Pulmonary artery endothelial cell (primary cell): Measurements from ENCODE around the gene VWA7. TPM values are rescaled to one million over a fixed set of nuclear protein-coding genes. Genes with fewer than 3 reads are reported as not detected.
A peak's percentile ranks its signal among the peaks of the same experiment; 100 is the strongest.
"Not testable (repeated sequence)": the region's sequence is repeated elsewhere in the genome, so short reads cannot be mapped to it uniquely, and the experiment has no call there.

ENCODE experiments used
- DNase-seq: peaks from one replicate; pipeline ENCODE4 v3.0.0-alpha.2; 2011; ENCODE audit warnings: low read depth, low spot score
- total RNA-seq: library from RNA; depleted of rRNA; stranded (reverse); fragments of >200 nt; gene quantifications from 2 replicates; pipeline ENCODE4 v1.2.3, GENCODE V29; 2014

VWA7 gene
- total RNA-seq, 1 donor from 2014 or later = under 0.01 TPM

GRCh38 chr6:31805939-31806469, 28.9 kb upstream of the VWA7 start:
- no peak for DNase-seq

GRCh38 chr6:31801031-31801927, 24.2 kb upstream of the VWA7 start:
- not testable (repeated sequence) for DNase-seq

GRCh38 chr6:31799781-31800180, 22.7 kb upstream of the VWA7 start:
- no peak for DNase-seq

DNA sequence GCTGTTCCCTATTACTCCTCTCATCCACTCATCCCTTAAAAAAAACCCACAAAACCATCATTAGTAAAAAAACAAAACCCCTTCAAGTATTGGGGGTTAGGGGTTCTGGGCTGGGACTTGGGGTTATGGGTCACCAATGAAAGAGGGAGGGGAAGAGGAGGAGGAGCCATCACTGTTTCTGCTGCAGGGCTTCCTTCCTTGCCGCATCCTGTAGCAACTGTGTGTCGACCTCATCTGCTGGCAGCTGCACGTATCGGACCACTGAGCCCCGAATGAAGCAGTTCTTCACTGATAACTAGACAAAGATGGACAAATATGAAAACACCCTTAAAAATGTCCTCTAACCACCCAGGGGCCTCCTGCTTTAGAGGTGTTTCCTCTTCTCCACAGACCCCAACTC, 20.5 kb upstream of the VWA7 start:
- no peak for DNase-seq

GRCh38 chr6:31796993-31797385, 19.9 kb upstream of the VWA7 start:
- no peak for DNase-seq

GRCh38 chr6:31795616-31796298, 18.6 kb upstream of the VWA7 start, which contains the start of gene VARS1:
VARS1 (minus strand) TSS chr6:31795752; CDS start chr6:31795217, 535 bp downstream.
- peak; percentile 54 for DNase-seq

GRCh38 chr6:31794866-31795615, 17.9 kb upstream of the VWA7 start:
- no peak for DNase-seq

DNA sequence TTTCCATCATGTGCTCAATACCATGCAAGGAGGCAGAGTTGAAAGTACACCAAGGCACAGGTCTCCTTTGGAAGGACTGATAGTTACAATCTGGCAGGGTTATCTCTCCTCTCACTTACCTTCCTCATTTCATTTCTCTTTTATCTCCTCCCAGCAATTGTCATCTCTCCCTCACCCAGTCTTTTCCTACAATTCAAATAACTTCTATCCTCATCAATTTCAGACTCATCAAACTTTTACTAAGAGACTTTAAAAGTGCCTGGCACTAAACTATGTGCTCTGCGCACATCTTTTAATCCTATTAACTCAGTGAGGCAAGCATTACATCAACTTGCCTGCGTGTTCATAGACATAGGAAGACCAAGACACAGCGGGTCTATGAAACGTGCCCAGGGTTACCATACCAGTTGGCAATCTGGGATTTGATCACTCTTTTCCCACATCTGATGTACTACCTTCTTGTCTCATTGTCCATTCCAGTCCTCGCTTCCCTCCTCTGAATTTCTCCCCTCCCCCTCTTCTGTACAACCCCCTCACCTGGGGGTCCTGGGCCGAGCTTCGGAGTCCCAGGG, 17.3 kb upstream of the VWA7 start:
- no peak for DNase-seq

DNA sequence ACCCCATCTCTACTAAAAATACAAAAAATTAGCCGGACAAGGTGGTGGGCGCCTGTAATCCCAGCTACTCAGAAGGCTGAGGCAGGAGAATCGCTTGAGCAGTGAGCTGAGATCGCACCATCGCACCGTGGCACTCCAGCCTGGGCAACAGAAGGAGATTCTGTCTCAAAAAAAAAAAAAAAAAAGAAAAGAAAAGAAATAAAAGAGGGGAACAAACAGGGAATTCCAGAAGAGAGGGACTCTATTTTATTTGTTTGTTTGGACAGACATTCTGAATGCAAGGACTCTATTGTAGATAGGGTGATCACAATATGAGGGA, 16.8 kb upstream of the VWA7 start:
- not testable (repeated sequence) for DNase-seq

DNA sequence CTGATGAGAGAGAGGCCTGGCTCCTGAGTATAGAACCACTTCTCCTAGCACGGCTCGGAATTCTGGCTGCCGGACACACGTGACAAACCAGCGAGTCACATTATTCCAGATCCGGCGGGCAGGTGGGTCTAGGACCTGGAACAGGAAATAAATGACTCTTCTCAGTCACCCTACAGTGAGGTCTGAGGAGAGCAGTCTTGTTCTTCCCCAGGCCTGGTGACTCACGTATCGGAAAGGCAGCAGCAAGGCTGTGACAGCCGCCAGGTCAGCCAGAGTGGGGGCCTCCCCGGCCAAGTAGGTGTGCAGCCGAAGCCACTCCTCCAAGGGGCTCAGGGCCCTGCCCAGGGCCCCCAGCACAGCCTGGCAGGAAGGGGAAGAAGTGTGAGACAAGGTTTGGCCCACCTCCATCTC, 15.6 kb upstream of the VWA7 start:
- no peak for DNase-seq

GRCh38 chr6:31792090-31792374, 14.9 kb upstream of the VWA7 start:
- DNase-seq = no peak

DNA sequence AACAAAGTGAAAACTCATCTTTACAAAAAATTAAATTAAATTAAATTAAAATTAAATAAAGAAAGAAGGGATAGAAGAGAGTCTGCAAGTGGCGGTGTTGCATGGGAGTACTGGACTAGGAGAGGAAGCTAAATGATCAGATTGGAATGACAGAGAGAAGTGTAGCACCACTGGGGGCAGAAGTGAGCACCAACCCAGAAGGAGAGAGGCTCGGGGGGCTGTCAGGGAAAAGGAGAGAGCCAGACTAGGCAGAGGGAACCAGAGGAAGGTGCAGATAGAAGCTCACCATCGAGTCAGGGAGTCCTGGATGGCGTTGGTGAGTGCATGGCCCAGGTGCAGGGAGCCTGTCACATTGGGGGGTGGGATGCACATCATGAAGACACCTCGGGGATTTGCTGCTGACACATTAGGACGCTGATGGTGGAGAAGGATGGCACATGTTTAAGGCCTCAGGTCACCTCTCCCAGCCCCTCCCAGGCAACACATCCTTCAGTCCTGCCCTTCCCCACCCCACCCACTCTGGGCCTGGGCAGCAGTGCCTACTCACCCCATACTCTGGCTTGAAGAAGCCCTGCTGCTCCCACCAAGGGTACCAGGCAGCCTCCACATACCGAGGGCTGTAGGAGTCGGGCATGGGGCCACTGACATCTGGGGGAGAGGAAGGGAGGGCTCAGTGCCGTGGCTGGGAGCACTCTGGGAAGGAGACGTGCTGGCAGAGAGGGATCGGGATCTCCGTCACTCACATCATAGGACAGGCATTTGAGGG, 14.4 kb upstream of the VWA7 start:
- no peak for DNase-seq

DNA sequence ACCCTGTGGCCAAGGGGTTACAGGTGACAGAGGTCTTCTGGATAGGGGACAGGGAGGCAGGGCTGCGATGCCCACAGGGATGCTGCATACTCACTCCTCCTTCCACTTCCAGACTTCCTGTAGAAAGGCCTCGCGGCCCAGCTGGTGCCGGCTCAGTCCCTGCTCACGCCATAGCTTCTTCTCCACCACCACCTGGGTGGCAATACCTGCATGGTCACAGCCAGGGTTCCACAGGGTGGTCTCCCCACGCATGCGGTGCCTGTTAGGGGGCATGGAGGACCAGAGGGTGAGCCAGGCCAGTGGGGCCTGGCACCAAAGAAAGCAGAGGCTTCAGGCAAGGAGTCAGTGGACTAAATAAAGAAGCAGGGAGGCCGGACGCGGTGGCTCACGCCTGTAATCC, 8.3 kb upstream of the VWA7 start:
- DNase-seq = no peak

- no peak for DNase-seq
These were observed 7.2 kb upstream of the VWA7 start for GRCh38 chr6:31784098-31784925.

DNA sequence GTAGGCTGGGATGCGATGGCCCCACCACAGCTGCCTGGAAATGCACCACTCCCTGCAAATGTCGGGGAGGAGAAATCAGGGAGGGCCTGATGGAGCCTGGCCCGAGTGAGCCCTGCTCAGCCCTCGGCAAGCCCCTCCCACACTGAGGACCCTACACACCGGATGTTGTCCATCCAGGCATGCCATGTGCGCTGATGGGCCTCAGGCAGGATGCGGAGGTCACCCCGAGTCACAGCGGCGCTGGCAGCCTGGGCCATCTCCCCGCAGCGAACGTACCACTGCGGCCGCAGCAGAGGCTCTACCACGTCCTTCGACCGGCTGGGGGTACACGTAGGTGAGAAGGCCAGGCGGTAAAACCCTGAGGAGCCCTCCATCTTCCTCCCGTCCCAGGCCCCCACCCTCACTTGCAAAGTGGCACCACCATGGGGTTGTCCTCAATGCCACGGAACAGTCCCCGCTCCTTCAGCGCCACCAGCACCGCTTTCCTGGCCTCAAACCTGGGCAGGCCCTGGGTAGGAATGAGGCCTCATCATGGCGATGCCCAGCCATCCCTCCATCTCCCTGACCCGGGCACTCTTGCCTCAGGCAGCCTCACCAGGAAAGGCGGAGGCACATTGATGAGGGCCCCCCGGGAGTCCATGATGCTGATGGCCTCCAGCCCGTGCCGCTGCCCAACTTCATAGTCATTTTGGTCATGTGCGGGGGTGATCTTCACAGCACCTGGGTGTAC, 5.2 kb upstream of the VWA7 start:
- no peak for DNase-seq

- DNase-seq = no peak
These were observed 4.4 kb upstream of the VWA7 start for GRCh38 chr6:31781244-31782125.

GRCh38 chr6:31780507-31781243, 3.5 kb upstream of the VWA7 start:
- no peak for DNase-seq

DNA sequence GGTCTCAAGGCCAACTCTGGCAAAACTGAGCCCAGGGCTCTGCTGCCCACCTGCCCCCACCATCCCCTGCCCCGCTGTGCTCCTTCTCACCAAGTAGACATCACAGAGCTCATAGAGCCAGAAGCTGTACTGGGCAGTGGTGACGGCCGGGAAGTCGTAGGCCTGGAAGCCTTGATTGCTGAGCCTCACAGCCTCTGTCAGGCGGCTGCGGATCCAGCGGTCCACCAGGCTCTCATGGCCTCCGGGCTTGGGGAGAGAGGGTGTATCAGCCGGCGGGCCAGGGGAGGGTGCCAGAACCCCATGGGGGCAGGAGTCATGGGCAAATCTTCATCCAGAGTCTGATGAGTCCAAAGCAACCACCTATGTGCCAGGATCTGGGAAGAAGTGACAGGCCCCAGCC, 2.8 kb upstream of the VWA7 start:
- no peak for DNase-seq
